ENCODE results near the gene INTU.
"Not testable (repeated sequence)": the region's sequence is repeated elsewhere in the genome, so short reads cannot be mapped to it uniquely, and the experiment has no call there.

The INTU gene

DNA sequence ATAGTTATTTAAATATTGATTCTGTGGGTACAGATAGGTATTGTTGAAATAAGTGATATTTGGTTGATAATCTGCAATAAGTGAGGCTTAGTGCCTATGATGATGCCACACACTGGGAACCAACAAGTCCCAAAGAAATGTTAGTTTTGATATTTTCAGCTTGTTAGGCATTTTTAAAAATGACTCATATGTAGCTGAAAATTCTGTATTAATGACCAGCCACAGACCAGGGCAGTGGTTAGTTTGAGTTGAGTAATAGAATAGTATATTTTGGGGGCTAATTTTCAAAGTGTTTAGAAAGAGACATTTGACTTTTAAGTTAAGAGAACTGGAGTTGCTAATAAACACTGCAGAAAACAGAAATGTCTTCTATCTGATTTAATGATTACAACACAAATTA lies 9.4 kb downstream of the INTU start:
- no peak for TF ChIP-seq CTCF (IDR thresholded peaks at IDR 0.05; ENCODE audit: low read depth, low read length, missing control alignments)
- DNase-seq (ENCODE audit: low read depth) = no peak
- H3K4me3 ChIP-seq (ENCODE audit: low read depth, low read length) = no peak overlapping the region

DNA sequence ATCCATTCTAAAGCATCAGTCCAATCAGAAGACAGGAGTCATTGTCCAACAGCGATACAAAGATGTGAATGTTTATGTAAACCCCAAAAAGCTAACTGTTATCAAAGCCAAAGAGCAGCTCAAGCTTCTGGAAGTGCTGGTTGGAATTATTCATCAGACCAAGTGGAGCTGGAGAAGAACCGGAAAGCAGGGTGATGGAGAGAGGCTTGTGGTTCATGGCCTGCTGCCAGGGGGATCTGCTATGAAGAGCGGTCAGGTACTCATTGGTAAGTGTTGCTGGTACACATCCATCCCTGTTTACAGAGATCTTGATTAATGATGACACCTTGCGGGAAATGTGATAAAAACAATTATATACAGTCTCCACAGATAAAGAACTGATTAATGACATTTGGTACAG lies 11.0 kb downstream of the INTU start:
- DNase-seq (ENCODE audit: low read depth) = no peak
- H3K4me3 ChIP-seq (ENCODE audit: low read depth, low read length) = no peak overlapping the region
- no peak for TF ChIP-seq CTCF (IDR thresholded peaks at IDR 0.05; ENCODE audit: low read depth, low read length, missing control alignments)

DNA sequence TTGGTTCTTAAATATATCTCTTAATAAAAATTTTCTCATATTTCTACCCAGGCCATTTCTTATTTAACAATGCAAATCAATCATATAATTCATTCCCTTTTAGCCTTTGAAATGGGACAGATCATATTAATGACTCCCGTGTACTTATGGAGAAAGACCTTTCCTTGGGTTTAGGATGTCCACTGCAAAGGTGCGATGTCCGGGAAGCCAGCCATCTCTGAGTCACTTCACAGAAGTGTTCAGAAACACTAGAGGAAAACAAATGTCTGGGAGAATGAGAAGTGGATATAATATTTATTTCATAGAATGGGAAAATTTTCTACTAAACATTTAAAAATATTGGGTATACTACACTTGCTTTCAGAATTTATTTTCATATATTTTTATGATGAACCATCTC lies 15.3 kb downstream of the INTU start:
- DNase-seq (ENCODE audit: low read depth) = no peak
- TF ChIP-seq CTCF (IDR thresholded peaks at IDR 0.05; ENCODE audit: low read depth, low read length, missing control alignments) = no peak
- H3K4me3 ChIP-seq (ENCODE audit: low read depth, low read length) = no peak overlapping the region

DNA sequence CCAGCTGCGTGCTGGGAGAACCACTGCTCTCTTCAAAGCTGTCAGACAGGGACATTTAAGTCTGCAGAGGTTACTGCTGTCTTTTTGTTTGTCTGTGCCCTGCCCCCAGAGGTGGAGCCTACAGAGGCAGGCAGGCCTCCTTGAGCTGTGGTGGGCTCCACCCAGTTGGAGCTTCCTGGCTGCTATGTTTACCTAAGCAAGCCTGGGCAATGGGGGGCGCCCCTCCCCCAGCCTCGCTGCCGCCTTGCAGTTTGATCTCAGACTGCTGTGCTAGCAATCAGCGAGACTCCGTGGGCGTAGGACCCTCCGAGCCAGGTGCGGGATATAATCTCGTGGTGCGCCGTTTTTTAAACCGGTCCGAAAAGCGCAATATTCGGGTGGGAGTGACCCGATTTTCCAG lies 22.8 kb downstream of the INTU start:
- not testable (repeated sequence) for H3K4me3 ChIP-seq (ENCODE audit: low read depth, low read length); DNase-seq (ENCODE audit: low read depth)

GRCh38 chr4:127656047-127656680 lies 23.4 kb downstream of the INTU start:
- no peak for DNase-seq (ENCODE audit: low read depth)
- no peak overlapping the region for H3K4me3 ChIP-seq (ENCODE audit: low read depth, low read length)
- no peak for TF ChIP-seq CTCF (IDR thresholded peaks at IDR 0.05; ENCODE audit: low read depth, low read length, missing control alignments)

GRCh38 chr4:127660284-127660885 lies 27.6 kb downstream of the INTU start:
- DNase-seq (ENCODE audit: low read depth) = no peak
- no peak for TF ChIP-seq CTCF (IDR thresholded peaks at IDR 0.05; ENCODE audit: low read depth, low read length, missing control alignments)
- no peak overlapping the region for H3K4me3 ChIP-seq (ENCODE audit: low read depth, low read length)

GRCh38 chr4:127667116-127667515 lies 34.4 kb downstream of the INTU start:
- no peak for DNase-seq (ENCODE audit: low read depth)
- TF ChIP-seq CTCF (IDR thresholded peaks at IDR 0.05; ENCODE audit: low read depth, low read length, missing control alignments) = no peak
- no peak overlapping the region for H3K4me3 ChIP-seq (ENCODE audit: low read depth, low read length)
